HepG2 (cell line): Measurements from ENCODE around the gene BEST2. TPM values are rescaled to one million over a fixed set of nuclear protein-coding genes. Genes with fewer than 3 reads are reported as not detected.

ENCODE experiments used
- JUN ChIP-seq: sonication (generic); formaldehyde crosslinking; IDR thresholded peaks from 2 replicates; pipeline ENCODE4 v1.4.0; 2020; ENCODE audit warnings: mild to moderate bottlenecking, missing genetic modification reagents
- KMT2A ChIP-seq: sonication (generic); formaldehyde crosslinking; IDR thresholded peaks from 2 replicates; pipeline ENCODE4 v1.4.0; 2020; ENCODE audit warnings: missing genetic modification reagents
- MBNL3 ChIP-seq: fragments of 250-450 bp; sonication (Bioruptor Pico); conservative IDR thresholded peaks from 2 replicates; pipeline ENCODE4 v1.8.0; 2022; ENCODE audit warnings: mild to moderate bottlenecking, inconsistent platforms
- MEF2D ChIP-seq: sonication (generic); formaldehyde crosslinking; IDR thresholded peaks from 2 replicates; pipeline ENCODE4 v1.5.1; 2020; ENCODE audit warnings: mild to moderate bottlenecking, missing genetic modification reagents
- NFE2 ChIP-seq: sonication (generic); formaldehyde crosslinking; IDR thresholded peaks from 2 replicates; pipeline ENCODE4 v1.4.0; 2020; ENCODE audit warnings: missing genetic modification reagents
- POLR2A ChIP-seq, 2 experiments: IDR thresholded peaks; 2 replicates each; pipeline ENCODE4 v1.6.1; 2011; ENCODE audit warnings: low read depth in 2 of 2, low read length in 2 of 2, mild to moderate bottlenecking in 1 of 2, moderate library complexity in 1 of 2; ENCODE audit not compliant: insufficient read depth in 1 of 2
- RFX3 ChIP-seq: IDR thresholded peaks from 2 replicates; pipeline ENCODE4 v1.6.1; 2016; ENCODE audit warnings: missing biosample characterization, missing genetic modification reagents
- TBL1XR1 ChIP-seq: fragments of 150-350 bp; IDR thresholded peaks from 2 replicates; pipeline ENCODE4 v1.6.1; 2014; ENCODE audit warnings: borderline replicate concordance, low read length; ENCODE audit not compliant: partially characterized antibody
- TBP ChIP-seq: sonication (generic); formaldehyde crosslinking; IDR thresholded peaks from 2 replicates; pipeline ENCODE4 v1.5.0; 2020; ENCODE audit warnings: missing genetic modification reagents
- TOPORS ChIP-seq: sonication (generic); formaldehyde crosslinking; IDR thresholded peaks from 2 replicates; pipeline ENCODE4 v1.8.0; 2023; ENCODE audit warnings: mild to moderate bottlenecking, missing genetic modification reagents
- XRCC5 ChIP-seq: fragments of 200-400 bp; formaldehyde crosslinking; optimal IDR thresholded peaks from 2 replicates; pipeline ENCODE3; 2017; ENCODE audit warnings: mild to moderate bottlenecking, low read length
- ZNF138 ChIP-seq: sonication (generic); formaldehyde crosslinking; IDR thresholded peaks from 2 replicates; pipeline ENCODE4 v1.5.0; 2020; ENCODE audit warnings: mild to moderate bottlenecking, low read depth, missing genetic modification reagents
- ZNF337 ChIP-seq: sonication (generic); formaldehyde crosslinking; IDR thresholded peaks from 2 replicates; pipeline ENCODE4 v1.5.1; 2020; ENCODE audit warnings: missing genetic modification reagents, low read depth, mild to moderate bottlenecking, borderline replicate concordance
- ZNF746 ChIP-seq: sonication (generic); formaldehyde crosslinking; IDR thresholded peaks from 2 replicates; pipeline ENCODE4 v1.8.0; 2022; ENCODE audit warnings: mild to moderate bottlenecking, missing genetic modification reagents
- ZNF839 ChIP-seq: sonication (generic); formaldehyde crosslinking; IDR thresholded peaks from 2 replicates; pipeline ENCODE4 v1.4.0; 2020; ENCODE audit warnings: missing genetic modification reagents, mild to moderate bottlenecking, borderline replicate concordance
- polyA plus RNA-seq, 8 experiments: library from polyadenylated mRNA; depleted of rRNA in 3 of 8; stranded (reverse) in 7 of 8; unstranded in 1 of 8; fragments of >200 nt; fragmentation: Illumina TruSeq in 4 of 8; extraction: Trizol in 4 of 8; gene quantifications; 2 replicates each; pipeline versions ENCODE4 v1.2.1 to v1.2.3, GENCODE V29; 2011 to 2016; ENCODE audit warnings: low read depth in 4 of 8, missing spikeins in 1 of 8, mixed read lengths in 1 of 8; ENCODE audit not compliant: insufficient read depth in 1 of 8
- total RNA-seq, 5 experiments: library from RNA; depleted of rRNA; stranded (reverse); fragments of >200 nt; fragmentation: Illumina TruSeq; extraction: Trizol; gene quantifications; 2 replicates each; pipeline ENCODE4 v1.2.3, GENCODE V29; 2016; ENCODE audit warnings: low read depth in 1 of 5
- TF ChIP-seq, protein P1 (sequence below): sonication (generic); formaldehyde crosslinking; IDR thresholded peaks from 2 replicates; pipeline ENCODE4 v1.5.0; 2020; ENCODE audit warnings: mild to moderate bottlenecking, missing genetic modification reagents, borderline replicate concordance
- TF ChIP-seq, protein P2 (sequence below): sonication (generic); formaldehyde crosslinking; IDR thresholded peaks from 2 replicates; pipeline ENCODE4 v1.8.0; 2022; ENCODE audit warnings: mild to moderate bottlenecking, missing genetic modification reagents, moderate library complexity
- TF ChIP-seq, protein P3 (sequence below): sonication (generic); formaldehyde crosslinking; IDR thresholded peaks from 2 replicates; pipeline ENCODE4 v1.4.0; 2020; ENCODE audit warnings: missing genetic modification reagents; ENCODE audit errors: not compliant biosample characterization
- TF ChIP-seq, protein P4 (sequence below): IDR thresholded peaks from 2 replicates; pipeline ENCODE4 v1.6.1; 2016; ENCODE audit warnings: missing compliant biosample characterization, missing genetic modification reagents, borderline replicate concordance
- TF ChIP-seq, protein P5 (sequence below): sonication (generic); formaldehyde crosslinking; IDR thresholded peaks from 2 replicates; pipeline ENCODE4 v1.9.0; 2021; ENCODE audit warnings: missing genetic modification reagents, borderline replicate concordance
- TF ChIP-seq, protein P6 (sequence below): sonication (generic); formaldehyde crosslinking; IDR thresholded peaks from 2 replicates; pipeline ENCODE4 v1.9.0; 2022; ENCODE audit warnings: missing genetic modification reagents, mild to moderate bottlenecking, borderline replicate concordance

BEST2 gene
- total and polyA plus RNA-seq, 2 of the 13 experiments (the other 11 are each of a cell fraction or from before 2014, with no cell fraction given), result not detected

DNA sequence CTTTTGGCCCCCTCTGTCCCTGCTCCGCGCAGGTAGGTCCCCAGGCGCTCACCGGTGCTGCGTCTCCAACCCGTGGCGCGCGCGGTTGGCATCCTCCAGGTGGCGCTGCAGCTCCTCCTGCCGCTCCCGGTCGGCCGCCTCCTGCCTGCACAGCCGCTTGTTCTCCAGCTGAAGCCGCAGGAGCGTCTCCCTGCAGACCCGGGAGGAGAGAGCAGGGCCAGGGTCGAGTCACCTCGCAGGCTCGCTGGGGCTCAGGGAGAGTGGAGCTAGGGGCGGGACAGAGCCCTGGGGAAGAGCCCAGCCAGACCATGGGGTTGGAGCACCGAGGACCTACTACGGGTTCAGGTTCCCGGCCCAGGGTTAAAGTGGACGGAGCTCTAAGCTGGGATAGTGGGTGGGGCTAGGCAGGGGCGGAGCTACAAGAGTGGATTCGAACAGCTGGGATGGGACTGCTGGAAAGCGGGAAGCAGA lies 14.5 kb downstream of the BEST2 start (continued):
- TF ChIP-seq, protein P1, sequence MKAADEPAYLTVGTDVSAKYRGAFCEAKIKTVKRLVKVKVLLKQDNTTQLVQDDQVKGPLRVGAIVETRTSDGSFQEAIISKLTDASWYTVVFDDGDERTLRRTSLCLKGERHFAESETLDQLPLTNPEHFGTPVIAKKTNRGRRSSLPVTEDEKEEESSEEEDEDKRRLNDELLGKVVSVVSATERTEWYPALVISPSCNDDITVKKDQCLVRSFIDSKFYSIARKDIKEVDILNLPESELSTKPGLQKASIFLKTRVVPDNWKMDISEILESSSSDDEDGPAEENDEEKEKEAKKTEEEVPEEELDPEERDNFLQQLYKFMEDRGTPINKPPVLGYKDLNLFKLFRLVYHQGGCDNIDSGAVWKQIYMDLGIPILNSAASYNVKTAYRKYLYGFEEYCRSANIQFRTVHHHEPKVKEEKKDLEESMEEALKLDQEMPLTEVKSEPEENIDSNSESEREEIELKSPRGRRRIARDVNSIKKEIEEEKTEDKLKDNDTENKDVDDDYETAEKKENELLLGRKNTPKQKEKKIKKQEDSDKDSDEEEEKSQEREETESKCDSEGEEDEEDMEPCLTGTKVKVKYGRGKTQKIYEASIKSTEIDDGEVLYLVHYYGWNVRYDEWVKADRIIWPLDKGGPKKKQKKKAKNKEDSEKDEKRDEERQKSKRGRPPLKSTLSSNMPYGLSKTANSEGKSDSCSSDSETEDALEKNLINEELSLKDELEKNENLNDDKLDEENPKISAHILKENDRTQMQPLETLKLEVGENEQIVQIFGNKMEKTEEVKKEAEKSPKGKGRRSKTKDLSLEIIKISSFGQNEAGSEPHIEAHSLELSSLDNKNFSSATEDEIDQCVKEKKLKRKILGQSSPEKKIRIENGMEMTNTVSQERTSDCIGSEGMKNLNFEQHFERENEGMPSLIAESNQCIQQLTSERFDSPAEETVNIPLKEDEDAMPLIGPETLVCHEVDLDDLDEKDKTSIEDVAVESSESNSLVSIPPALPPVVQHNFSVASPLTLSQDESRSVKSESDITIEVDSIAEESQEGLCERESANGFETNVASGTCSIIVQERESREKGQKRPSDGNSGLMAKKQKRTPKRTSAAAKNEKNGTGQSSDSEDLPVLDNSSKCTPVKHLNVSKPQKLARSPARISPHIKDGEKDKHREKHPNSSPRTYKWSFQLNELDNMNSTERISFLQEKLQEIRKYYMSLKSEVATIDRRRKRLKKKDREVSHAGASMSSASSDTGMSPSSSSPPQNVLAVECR (CRISPR knock-in tag), result peak; percentile 67; the same call in 1 of the 2 replicates
- TF ChIP-seq ZNF138 (CRISPR knock-in tag) (no peak; the same call in 1 of the 2 replicates), ZNF746 (CRISPR knock-in tag) (no peak), ZNF337 (CRISPR knock-in tag) (no peak), TOPORS (CRISPR knock-in tag) (no peak), XRCC5 (peak; percentile 96), KMT2A (CRISPR knock-in tag) (no peak), NFE2 (CRISPR knock-in tag) (no peak), JUN (CRISPR knock-in tag) (no peak), POLR2A (IDR thresholded peaks at IDR 0.05; ENCODE audit: insufficient read depth in 1 of 2, low read depth in 2 of 2, low read length in 2 of 2) (0 out of 4 replicates have a peak, but pooled peaks of 1 of the 2 experiments have one; percentile 32), RFX3 (CRISPR knock-in tag) (no peak), MBNL3 (CRISPR knock-in tag) (no peak), TBL1XR1 (no peak), ZNF839 (CRISPR knock-in tag) (0 out of 2 replicates have a peak, but pooled peaks have one; percentile 35), MEF2D (CRISPR knock-in tag) (0 out of 2 replicates have a peak, but pooled peaks have one; percentile 36), TBP (CRISPR knock-in tag) (no peak)
- TF ChIP-seq, protein P2, sequence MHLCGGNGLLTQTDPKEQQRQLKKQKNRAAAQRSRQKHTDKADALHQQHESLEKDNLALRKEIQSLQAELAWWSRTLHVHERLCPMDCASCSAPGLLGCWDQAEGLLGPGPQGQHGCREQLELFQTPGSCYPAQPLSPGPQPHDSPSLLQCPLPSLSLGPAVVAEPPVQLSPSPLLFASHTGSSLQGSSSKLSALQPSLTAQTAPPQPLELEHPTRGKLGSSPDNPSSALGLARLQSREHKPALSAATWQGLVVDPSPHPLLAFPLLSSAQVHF (CRISPR knock-in tag), result no peak
- TF ChIP-seq, protein P3, sequence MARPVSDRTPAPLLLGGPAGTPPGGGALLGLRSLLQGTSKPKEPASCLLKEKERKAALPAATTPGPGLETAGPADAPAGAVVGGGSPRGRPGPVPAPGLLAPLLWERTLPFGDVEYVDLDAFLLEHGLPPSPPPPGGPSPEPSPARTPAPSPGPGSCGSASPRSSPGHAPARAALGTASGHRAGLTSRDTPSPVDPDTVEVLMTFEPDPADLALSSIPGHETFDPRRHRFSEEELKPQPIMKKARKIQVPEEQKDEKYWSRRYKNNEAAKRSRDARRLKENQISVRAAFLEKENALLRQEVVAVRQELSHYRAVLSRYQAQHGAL (CRISPR knock-in tag), result no peak
- TF ChIP-seq, protein P4, sequence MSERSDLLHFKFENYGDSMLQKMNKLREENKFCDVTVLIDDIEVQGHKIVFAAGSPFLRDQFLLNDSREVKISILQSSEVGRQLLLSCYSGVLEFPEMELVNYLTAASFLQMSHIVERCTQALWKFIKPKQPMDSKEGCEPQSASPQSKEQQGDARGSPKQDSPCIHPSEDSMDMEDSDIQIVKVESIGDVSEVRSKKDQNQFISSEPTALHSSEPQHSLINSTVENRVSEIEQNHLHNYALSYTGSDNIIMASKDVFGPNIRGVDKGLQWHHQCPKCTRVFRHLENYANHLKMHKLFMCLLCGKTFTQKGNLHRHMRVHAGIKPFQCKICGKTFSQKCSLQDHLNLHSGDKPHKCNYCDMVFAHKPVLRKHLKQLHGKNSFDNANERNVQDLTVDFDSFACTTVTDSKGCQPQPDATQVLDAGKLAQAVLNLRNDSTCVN, result 0 out of 2 replicates have a peak, but pooled peaks have one; percentile 33
- TF ChIP-seq, protein P5, sequence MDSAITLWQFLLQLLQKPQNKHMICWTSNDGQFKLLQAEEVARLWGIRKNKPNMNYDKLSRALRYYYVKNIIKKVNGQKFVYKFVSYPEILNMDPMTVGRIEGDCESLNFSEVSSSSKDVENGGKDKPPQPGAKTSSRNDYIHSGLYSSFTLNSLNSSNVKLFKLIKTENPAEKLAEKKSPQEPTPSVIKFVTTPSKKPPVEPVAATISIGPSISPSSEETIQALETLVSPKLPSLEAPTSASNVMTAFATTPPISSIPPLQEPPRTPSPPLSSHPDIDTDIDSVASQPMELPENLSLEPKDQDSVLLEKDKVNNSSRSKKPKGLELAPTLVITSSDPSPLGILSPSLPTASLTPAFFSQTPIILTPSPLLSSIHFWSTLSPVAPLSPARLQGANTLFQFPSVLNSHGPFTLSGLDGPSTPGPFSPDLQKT (CRISPR knock-in tag), result no peak
- TF ChIP-seq, protein P6, sequence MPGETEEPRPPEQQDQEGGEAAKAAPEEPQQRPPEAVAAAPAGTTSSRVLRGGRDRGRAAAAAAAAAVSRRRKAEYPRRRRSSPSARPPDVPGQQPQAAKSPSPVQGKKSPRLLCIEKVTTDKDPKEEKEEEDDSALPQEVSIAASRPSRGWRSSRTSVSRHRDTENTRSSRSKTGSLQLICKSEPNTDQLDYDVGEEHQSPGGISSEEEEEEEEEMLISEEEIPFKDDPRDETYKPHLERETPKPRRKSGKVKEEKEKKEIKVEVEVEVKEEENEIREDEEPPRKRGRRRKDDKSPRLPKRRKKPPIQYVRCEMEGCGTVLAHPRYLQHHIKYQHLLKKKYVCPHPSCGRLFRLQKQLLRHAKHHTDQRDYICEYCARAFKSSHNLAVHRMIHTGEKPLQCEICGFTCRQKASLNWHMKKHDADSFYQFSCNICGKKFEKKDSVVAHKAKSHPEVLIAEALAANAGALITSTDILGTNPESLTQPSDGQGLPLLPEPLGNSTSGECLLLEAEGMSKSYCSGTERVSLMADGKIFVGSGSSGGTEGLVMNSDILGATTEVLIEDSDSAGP, result peak; percentile 90
